ENCODE data around the gene NRN1L. TPM values are rescaled to one million over a fixed set of nuclear protein-coding genes. Genes with fewer than 3 reads are reported as not detected.

Gene NRN1L
- total RNA-seq, 6 experiments from 2014 or later: 0.25 to 0.51 (median 0.38) TPM; not detected in 3

DNA sequence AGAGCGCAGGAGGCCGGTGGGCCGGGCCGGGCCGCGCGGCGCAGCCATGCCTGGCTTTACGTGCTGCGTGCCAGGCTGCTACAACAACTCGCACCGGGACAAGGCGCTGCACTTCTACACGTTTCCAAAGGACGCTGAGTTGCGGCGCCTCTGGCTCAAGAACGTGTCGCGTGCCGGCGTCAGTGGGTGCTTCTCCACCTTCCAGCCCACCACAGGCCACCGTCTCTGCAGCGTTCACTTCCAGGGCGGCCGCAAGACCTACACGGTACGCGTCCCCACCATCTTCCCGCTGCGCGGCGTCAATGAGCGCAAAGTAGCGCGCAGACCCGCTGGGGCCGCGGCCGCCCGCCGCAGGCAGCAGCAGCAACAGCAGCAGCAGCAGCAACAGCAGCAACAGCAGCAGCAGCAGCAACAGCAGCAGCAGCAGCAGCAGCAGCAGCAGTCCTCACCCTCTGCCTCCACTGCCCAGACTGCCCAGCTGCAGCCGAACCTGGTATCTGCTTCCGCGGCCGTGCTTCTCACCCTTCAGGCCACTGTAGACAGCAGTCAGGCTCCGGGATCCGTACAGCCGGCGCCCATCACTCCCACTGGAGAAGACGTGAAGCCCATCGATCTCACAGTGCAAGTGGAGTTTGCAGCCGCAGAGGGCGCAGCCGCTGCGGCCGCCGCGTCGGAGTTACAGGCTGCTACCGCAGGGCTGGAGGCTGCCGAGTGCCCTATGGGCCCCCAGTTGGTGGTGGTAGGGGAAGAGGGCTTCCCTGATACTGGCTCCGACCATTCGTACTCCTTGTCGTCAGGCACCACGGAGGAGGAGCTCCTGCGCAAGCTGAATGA is 42.0 kb upstream of the NRN1L start:
- peaks cover 46% of the 10 kb centered on the region for H3K4me1 Mint-ChIP-seq (ENCODE audit: low read depth)
- H3K9me3 Mint-ChIP-seq: no peaks in the 10 kb centered on the region
- peak overlapping the region; percentile 81 for H3K27ac Mint-ChIP-seq
- no peaks in the 10 kb centered on the region; the same call in 1 of the 2 replicates for H3K27me3 Mint-ChIP-seq (ENCODE audit: insufficient read depth)
- TF ChIP-seq, protein P1, sequence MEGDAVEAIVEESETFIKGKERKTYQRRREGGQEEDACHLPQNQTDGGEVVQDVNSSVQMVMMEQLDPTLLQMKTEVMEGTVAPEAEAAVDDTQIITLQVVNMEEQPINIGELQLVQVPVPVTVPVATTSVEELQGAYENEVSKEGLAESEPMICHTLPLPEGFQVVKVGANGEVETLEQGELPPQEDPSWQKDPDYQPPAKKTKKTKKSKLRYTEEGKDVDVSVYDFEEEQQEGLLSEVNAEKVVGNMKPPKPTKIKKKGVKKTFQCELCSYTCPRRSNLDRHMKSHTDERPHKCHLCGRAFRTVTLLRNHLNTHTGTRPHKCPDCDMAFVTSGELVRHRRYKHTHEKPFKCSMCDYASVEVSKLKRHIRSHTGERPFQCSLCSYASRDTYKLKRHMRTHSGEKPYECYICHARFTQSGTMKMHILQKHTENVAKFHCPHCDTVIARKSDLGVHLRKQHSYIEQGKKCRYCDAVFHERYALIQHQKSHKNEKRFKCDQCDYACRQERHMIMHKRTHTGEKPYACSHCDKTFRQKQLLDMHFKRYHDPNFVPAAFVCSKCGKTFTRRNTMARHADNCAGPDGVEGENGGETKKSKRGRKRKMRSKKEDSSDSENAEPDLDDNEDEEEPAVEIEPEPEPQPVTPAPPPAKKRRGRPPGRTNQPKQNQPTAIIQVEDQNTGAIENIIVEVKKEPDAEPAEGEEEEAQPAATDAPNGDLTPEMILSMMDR (IDR thresholded peaks at IDR 0.05): peak; percentile 55; the same call in 1 of the 2 replicates
- H3K4me3 Mint-ChIP-seq: peak overlapping the region; percentile 89
- peak; percentile 30 for DNase-seq
- H3K36me3 Mint-ChIP-seq (ENCODE audit: low read depth): 0 out of 2 replicates have a peak, but pooled peaks cover 3% of the 10 kb centered on the region

DNA sequence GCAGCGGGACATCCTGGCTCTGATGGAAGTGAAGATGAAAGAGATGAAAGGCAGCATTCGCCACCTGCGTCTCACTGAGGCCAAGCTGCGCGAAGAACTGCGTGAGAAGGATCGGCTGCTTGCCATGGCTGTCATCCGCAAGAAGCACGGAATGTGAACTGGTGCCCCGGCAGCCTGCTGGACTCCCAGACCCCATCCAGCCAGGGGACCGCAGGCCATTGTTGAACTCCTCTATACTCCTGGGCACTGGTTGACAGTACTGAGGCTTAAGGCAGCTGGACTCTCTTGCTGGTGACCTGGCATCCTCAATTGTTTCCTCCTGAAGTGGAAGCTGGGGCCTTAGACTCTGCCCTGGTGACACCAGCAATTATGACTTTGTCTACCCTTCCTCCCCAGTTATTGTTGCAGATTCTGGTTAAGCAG is 41.3 kb upstream of the NRN1L start:
- Mint-ChIP-seq H3K4me1 (ENCODE audit: low read depth) (peaks cover 51% of the 10 kb centered on the region), H3K36me3 (ENCODE audit: low read depth) (0 out of 2 replicates have a peak, but pooled peaks cover 6% of the 10 kb centered on the region), H3K27ac (peak overlapping the region; percentile 81), H3K4me3 (peak overlapping the region; percentile 89), H3K9me3 (no peaks in the 10 kb centered on the region), H3K27me3 (ENCODE audit: insufficient read depth) (no peaks in the 10 kb centered on the region; the same call in 1 of the 2 replicates)
- peak; percentile 21 for DNase-seq
- TF ChIP-seq, protein P1 (IDR thresholded peaks at IDR 0.05): no peak

DNA sequence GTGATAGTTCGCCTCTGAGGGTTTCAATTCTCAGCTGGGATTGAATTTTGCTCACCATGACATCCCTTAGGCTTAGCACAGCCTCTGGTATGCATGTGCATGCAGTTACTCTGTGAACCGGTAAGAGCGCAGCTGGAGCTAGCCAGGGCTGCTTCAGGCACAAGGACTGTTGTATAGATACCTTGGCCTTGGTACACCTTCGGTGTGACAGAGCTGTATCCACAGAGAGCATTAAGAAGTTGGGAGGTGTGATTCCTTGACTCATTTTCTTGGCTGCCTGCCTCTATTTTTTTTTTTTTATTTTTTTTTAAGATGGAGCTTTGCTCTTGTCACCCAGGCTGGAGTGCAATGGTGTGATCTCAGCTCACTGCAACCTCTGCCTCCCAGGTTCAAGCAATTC is 40.2 kb upstream of the NRN1L start:
- peak; percentile 49 for DNase-seq
- H3K4me3 Mint-ChIP-seq: peak overlapping the region; percentile 89
- no peaks in the 10 kb centered on the region; the same call in 1 of the 2 replicates for H3K27me3 Mint-ChIP-seq (ENCODE audit: insufficient read depth)

DNA sequence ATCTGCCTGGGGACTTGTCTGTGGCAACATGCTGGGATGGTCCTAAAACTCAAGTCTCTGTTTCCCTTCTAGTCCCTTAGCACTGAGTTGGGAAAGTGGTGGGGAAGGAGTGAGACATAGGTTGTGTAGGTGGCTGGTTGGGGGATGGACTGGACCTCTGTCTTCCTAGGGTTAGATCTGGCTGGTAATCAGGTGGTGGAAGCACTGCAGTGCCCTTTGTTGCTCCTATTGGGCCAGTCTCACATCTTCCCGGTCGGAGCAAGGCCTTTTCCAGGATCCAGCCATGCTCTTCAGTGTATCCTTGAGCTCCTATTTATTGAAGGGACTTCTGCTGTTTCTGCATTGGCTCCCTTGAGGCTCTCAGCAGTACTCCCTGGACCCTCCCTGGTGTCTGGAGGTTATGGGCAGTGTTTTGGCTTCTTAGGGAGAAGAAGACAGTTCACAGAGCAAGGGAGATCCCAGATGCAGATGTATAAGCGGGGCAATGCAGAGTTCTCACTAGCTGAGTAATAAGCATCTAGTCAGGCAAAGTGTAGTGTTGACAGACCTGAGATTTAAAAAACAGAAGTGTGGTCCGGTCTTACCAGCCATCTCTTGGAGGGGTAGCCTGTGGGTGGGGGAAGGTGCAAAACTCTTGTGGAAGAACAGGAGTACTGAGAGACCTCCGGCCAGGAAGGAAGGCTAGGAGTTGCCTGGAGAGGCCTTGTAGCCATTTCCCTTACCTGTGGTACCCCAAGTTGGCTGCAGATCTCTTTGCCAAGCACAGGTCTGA is 39.2 kb upstream of the NRN1L start:
- Mint-ChIP-seq H3K9me3 (no peaks in the 10 kb centered on the region), H3K27me3 (ENCODE audit: insufficient read depth) (peaks cover 3% of the 10 kb centered on the region; the same call in 1 of the 2 replicates), H3K27ac (peak overlapping the region; percentile 81), H3K4me1 (ENCODE audit: low read depth) (peaks cover 55% of the 10 kb centered on the region), H3K4me3 (peak overlapping the region; percentile 80), H3K36me3 (ENCODE audit: low read depth) (peaks cover 6% of the 10 kb centered on the region; the same call in 1 of the 2 replicates)
- TF ChIP-seq, protein P1 (IDR thresholded peaks at IDR 0.05): no peak
- no peak for DNase-seq

More for the DNA sequence above, 40.2 kb upstream of the NRN1L start:
- H3K36me3 Mint-ChIP-seq (ENCODE audit: low read depth): peaks cover 6% of the 10 kb centered on the region; the same call in 1 of the 2 replicates
- H3K9me3 Mint-ChIP-seq: no peaks in the 10 kb centered on the region
- TF ChIP-seq, protein P1 (IDR thresholded peaks at IDR 0.05): peak; percentile 41; the same call in 1 of the 2 replicates
- peaks cover 55% of the 10 kb centered on the region for H3K4me1 Mint-ChIP-seq (ENCODE audit: low read depth)
- peak overlapping the region; percentile 81 for H3K27ac Mint-ChIP-seq

DNA sequence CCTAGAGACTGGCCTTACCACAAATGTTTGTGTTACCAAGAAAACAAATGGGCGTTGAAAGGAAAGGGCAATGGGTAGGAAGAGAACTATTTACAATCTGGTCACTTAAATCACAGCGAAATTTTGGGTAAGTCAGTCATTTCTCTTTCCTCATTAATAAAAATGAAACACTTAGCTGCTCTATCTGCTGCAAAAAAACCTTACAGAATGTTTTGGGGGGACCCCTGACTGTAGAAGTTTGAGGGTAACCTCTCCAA is 38.7 kb upstream of the NRN1L start:
- peak overlapping the region; percentile 80 for H3K4me3 Mint-ChIP-seq
- H3K36me3 Mint-ChIP-seq (ENCODE audit: low read depth): peaks cover 6% of the 10 kb centered on the region; the same call in 1 of the 2 replicates
- peak overlapping the region; percentile 81 for H3K27ac Mint-ChIP-seq
- TF ChIP-seq, protein P1 (IDR thresholded peaks at IDR 0.05): no peak
- peaks cover 55% of the 10 kb centered on the region for H3K4me1 Mint-ChIP-seq (ENCODE audit: low read depth)
- H3K27me3 Mint-ChIP-seq (ENCODE audit: insufficient read depth): peaks cover 3% of the 10 kb centered on the region; the same call in 1 of the 2 replicates
- H3K9me3 Mint-ChIP-seq: no peaks in the 10 kb centered on the region
- no peak for DNase-seq
